ENCODE data around the gene RTCA.
"Not testable (repeated sequence)": the region's sequence is repeated elsewhere in the genome, so short reads cannot be mapped to it uniquely, and the experiment has no call there.

The RTCA gene

GRCh38 chr1:100308777-100309176 is 42.8 kb downstream of the RTCA start:
- DNase-seq (ENCODE audit: low read depth) = no peak

DNA sequence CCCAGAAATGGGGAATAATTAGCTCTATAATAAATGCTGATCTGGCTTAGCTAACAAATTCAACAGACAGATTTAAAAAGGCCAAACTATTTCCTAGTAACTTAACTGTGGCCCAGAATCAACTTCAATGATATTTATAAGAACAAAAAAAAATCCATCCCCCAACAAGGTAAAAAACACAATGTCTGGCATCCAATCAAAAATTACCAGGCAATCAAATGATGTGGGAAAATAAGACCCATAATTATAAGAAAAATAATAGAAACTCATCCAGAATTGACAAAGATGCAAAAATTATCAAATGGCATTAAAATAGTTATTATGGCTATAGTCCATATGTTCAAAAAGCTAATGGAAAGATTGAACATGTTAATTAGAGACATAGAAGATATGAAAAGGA is 43.8 kb downstream of the RTCA start:
- DNase-seq (ENCODE audit: low read depth) = no peak

DNA sequence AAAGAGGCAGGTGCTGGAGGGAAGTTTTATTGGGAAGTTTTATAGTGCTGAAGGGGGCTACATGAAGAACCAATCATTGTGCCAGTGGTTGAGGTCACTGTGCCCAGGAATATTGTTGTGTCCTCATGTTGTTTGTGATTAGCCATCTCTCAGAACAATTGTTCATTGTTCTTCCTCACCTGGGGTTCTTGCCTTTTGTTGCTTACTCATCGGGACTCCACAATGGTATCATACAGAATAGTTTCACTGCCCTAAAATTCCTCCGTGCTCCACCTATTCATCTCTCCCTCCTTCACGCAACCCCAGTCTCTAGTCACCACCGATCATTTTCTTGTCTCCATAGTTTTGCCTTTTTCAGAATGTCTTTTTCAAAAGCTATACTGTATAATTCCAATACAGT is 47.4 kb downstream of the RTCA start:
- no peak for DNase-seq (ENCODE audit: low read depth)

DNA sequence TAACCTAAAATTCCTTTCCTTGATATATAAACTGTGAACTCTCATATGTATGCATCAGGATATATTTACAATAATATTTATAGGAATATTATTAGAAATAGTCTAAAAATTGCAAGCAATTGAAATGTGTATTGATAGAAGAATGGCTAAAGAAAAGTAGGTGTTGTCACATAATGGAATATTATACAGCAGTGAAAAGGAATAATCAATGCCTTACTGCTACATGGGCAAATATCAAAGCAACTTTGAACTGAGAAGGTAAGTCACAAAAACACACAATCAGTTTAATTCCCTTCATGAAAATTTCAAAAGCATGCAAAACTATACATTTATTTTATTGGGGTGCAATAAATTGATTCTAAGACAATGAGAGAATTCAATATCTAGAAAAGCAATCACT is 50.6 kb downstream of the RTCA start:
- DNase-seq (ENCODE audit: low read depth) = no peak

DNA sequence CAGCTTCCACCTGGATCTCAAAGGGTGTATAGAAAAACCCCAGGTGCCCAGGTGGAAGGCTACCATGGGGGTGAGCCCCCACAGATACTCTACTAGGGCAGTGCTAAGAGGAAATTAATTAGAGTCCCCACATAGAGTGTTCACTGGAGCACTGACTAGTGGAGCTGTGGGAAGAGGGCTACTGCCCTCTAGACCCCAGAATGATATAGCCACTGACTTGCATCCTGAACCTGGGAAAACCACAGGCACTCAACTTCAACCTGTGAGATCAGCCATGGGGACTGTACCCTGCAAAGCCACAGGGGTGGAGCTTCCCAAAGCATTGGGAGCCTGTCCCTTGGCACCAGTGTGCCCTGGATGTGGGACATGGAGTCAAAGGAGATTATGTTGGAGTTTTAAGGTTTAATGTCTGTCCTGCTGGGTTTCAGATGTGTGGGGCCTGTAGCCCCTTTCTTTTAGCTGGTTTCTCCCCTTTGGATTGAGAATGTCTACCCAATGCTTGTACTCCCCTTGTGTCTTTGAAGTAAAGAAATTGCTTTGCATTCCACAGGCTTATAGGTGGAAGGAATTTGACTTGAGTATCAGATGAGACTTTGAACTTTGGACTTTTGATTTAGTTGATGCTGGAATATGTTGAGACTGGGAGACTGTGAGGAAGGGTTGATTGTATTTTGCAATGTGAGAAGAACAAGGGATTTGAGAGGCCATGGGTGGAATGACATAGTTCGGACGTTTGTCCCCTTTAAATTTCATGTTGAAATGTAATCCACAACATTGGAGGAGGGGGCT is 54.5 kb downstream of the RTCA start:
- no peak for DNase-seq (ENCODE audit: low read depth)

DNA sequence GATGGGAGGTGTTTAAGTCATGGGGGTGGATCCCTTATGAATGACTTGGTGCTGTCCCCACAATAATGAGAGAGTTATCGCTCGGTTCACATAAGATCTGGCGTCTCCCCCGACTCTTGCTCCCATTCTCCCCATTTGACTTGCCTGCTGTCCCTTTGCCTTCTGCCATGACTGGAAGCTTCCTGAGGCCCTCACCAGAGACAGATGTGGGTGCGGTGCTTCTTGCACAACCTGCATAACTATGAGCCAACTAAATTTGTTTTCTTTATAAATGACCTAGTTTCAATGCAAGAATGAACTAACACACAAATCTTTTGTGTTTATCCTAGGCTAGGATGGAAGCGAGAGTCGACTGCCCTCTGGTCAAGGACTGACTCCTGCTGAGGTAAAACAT is 55.1 kb downstream of the RTCA start:
- DNase-seq (ENCODE audit: low read depth) = no peak

DNA sequence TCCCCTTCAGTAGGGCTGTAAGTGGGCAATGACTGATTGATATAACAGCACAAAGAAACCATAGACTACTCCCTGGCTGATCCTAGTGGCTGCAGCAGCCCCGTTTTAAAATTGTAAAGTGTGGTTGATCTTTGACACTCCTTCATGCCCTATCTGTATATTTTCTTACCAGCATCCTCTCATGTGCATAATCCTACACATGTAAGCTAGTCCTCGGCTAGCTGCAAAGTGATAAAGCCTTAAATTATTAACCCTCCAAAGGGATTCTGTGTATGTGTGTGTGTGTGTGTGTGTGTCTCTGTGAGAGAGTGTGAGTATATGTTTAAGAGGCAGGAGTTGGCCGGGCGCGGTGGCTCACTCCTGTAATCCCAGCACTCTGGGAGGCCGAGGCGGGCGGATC is 55.5 kb downstream of the RTCA start:
- no peak for DNase-seq (ENCODE audit: low read depth)

GRCh38 chr1:100322436-100323211 is 56.6 kb downstream of the RTCA start:
- peak; percentile 74 for DNase-seq (ENCODE audit: low read depth)

- no peak for DNase-seq (ENCODE audit: low read depth)
These were observed 57.5 kb downstream of the RTCA start for GRCh38 chr1:100323419-100324106.

- DNase-seq (ENCODE audit: low read depth) = no peak
These were observed 59.7 kb downstream of the RTCA start for GRCh38 chr1:100325415-100326324.

GRCh38 chr1:100326325-100326670 is 60.3 kb downstream of the RTCA start:
- not testable (repeated sequence) for DNase-seq (ENCODE audit: low read depth)

- DNase-seq (ENCODE audit: low read depth) = no peak
These were observed 62.1 kb downstream of the RTCA start for GRCh38 chr1:100328133-100328532.

- DNase-seq (ENCODE audit: low read depth) = not testable (repeated sequence)
These were observed 65.1 kb downstream of the RTCA start for GRCh38 chr1:100331146-100331545.

DNA sequence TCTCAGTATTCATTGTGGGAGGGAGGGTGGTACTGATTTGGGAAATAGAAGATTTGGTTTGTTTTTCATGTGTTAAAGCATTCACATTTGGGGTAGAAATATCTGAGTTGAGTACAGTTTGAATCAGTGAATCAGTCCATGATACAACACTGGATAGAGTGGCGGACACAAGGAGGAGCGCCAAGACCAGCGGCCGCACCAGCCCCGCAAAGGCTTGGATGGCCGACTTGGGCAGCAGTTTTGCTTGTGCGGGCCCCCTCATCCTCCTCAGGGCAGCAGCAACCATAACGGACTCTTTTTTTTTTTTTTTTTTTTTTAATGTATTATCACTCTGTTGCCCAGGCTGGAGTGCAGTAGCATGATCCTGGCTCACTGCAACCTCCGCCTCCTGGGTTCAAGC is 66.3 kb downstream of the RTCA start:
- DNase-seq (ENCODE audit: low read depth) = no peak

GRCh38 chr1:100335436-100335835 is 69.4 kb downstream of the RTCA start:
- DNase-seq (ENCODE audit: low read depth) = no peak

- not testable (repeated sequence) for DNase-seq (ENCODE audit: low read depth)
These were observed 71.9 kb downstream of the RTCA start for GRCh38 chr1:100337878-100338277.

GRCh38 chr1:100339735-100340134 is 73.7 kb downstream of the RTCA start:
- DNase-seq (ENCODE audit: low read depth) = not testable (repeated sequence)

DNA sequence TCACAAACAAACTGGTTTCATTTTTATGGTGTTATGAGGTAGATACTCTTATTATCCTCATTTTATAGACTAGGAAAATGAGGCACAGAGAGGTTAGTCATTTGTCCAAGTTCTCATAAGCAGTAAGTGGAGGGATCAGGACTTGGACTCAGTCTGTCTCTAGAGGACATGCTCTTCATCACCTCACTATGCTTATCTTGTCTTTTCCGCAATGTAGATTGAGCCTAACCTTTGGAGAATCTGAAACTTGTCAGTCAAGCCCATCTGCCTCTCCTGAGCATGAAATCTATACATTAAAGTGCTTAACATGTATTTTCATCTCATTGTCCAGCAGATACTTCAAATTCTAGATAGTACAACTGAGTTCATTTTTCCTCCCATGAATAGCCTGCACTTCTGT is 74.5 kb downstream of the RTCA start:
- no peak for DNase-seq (ENCODE audit: low read depth)

- no peak for DNase-seq (ENCODE audit: low read depth)
These were observed 76.3 kb downstream of the RTCA start for GRCh38 chr1:100342348-100342747.
